Colon (tissue), 2 donors: ENCODE data around the gene TPPP3.

Experiments
- FAIRE-seq: peaks from 2 replicates; lab custom pipeline; 2012; peaks lifted over from hg19 to GRCh38; lab: Jason Lieb, UNC
- donor health status: control.
- donor health status: control.

The TPPP3 gene

GRCh38 chr16:67393111-67393787 is at the start of gene TPPP3:
Gene TPPP3 (minus strand): TSS chr16:67393498. CDS start chr16:67391111, 2,387 bp downstream.
- FAIRE-seq = no peak

GRCh38 chr16:67442581-67443255 is 49.4 kb upstream of the TPPP3 start:
- FAIRE-seq = no peak

GRCh38 chr16:67441907-67442306 is 48.6 kb upstream of the TPPP3 start:
- no peak for FAIRE-seq

- no peak for FAIRE-seq
Measured at GRCh38 chr16:67441271-67441753, 48.0 kb upstream of the TPPP3 start.

GRCh38 chr16:67438824-67439393 is 45.6 kb upstream of the TPPP3 start:
- no peak for FAIRE-seq

- FAIRE-seq = no peak
Measured at GRCh38 chr16:67438098-67438791, 44.9 kb upstream of the TPPP3 start.

GRCh38 chr16:67437513-67437912 is 44.2 kb upstream of the TPPP3 start:
- FAIRE-seq = no peak

GRCh38 chr16:67436640-67437193 is 43.4 kb upstream of the TPPP3 start:
- FAIRE-seq = no peak

GRCh38 chr16:67435758-67436164 is 42.5 kb upstream of the TPPP3 start:
- FAIRE-seq = no peak

GRCh38 chr16:67433131-67433719 is 39.9 kb upstream of the TPPP3 start:
- no peak for FAIRE-seq

- no peak for FAIRE-seq
Measured at GRCh38 chr16:67432506-67432890, 39.2 kb upstream of the TPPP3 start.

- no peak for FAIRE-seq
Measured at GRCh38 chr16:67431775-67432505, 38.6 kb upstream of the TPPP3 start.

- no peak for FAIRE-seq
Measured at GRCh38 chr16:67430977-67431774, 37.9 kb upstream of the TPPP3 start, which contains the start of gene HSD11B2. Gene HSD11B2 (plus strand): TSS chr16:67431121. CDS start chr16:67431249, 128 bp downstream.

GRCh38 chr16:67430504-67430976 is 37.2 kb upstream of the TPPP3 start:
- FAIRE-seq = no peak

GRCh38 chr16:67429799-67430503 is 36.7 kb upstream of the TPPP3 start:
- FAIRE-seq = no peak

- no peak for FAIRE-seq
Measured at GRCh38 chr16:67429053-67429798, 35.9 kb upstream of the TPPP3 start.

- no peak for FAIRE-seq
Measured at GRCh38 chr16:67428146-67428731, 34.9 kb upstream of the TPPP3 start.

GRCh38 chr16:67426950-67427349 is 33.7 kb upstream of the TPPP3 start:
- FAIRE-seq = no peak
